ENCODE measurements around the gene PARN. TPM values are rescaled to one million over a fixed set of nuclear protein-coding genes. Genes with fewer than 3 reads are reported as not detected.

The PARN gene
- total RNA-seq, 1 experiment from 2014 or later, result 37.7 TPM

DNA sequence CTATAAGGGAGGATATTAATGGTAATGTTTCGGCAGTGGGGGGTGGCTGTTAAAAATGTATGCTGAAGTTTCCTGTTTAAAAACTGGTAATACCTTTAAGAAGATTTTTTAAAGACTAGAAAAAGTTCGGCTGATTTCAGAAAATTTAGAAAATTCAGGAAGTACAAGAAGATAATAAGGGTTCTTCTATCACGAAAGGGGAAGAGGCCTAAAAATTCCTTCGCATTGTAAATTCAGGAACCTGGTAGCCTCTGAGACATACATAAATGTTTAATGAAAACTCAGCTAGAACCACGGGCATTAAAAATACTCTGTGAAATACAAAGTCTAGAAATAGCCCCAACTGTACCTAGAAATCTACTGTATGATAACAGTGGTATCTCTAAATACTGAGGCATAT, 181.2 kb downstream of the PARN start:
- Mint-ChIP-seq H3K27me3 (ENCODE audit: low read depth) (no peaks in the 10 kb centered on the region), H3K4me1 (peaks cover 13% of the 10 kb centered on the region), H3K4me3 (no peak overlapping the region), H3K9me3 (no peaks in the 10 kb centered on the region), H3K27ac (no peak overlapping the region), H3K36me3 (no peaks in the 10 kb centered on the region; the same call in 1 of the 2 replicates)
- ChIA-PET POLR2A (no interaction called here), CTCF (no interaction called here)
- TF ChIP-seq ZNF425 (CRISPR knock-in tag; conservative IDR thresholded peaks at IDR 0.05) (no peak), ELF4 (CRISPR knock-in tag; IDR thresholded peaks at IDR 0.05; ENCODE audit: low read depth) (no peak), NR3C1 (CRISPR knock-in tag; conservative IDR thresholded peaks at IDR 0.05; ENCODE audit: low read depth) (no peak), PRDM15 (CRISPR knock-in tag; IDR thresholded peaks at IDR 0.05) (no peak), EMX1 (CRISPR knock-in tag; IDR thresholded peaks at IDR 0.05) (no peak), GTF2I (CRISPR knock-in tag; conservative IDR thresholded peaks at IDR 0.05) (no peak), RORB (CRISPR knock-in tag; IDR thresholded peaks at IDR 0.05) (no peak), JUN (CRISPR knock-in tag; IDR thresholded peaks at IDR 0.05) (no peak), HMGXB4 (CRISPR knock-in tag; IDR thresholded peaks at IDR 0.05) (no peak), ZNF121 (CRISPR knock-in tag; IDR thresholded peaks at IDR 0.05) (no peak), FOXJ3 (CRISPR knock-in tag; IDR thresholded peaks at IDR 0.05; ENCODE audit: borderline replicate concordance) (no peak)
- TF ChIP-seq, protein P1, sequence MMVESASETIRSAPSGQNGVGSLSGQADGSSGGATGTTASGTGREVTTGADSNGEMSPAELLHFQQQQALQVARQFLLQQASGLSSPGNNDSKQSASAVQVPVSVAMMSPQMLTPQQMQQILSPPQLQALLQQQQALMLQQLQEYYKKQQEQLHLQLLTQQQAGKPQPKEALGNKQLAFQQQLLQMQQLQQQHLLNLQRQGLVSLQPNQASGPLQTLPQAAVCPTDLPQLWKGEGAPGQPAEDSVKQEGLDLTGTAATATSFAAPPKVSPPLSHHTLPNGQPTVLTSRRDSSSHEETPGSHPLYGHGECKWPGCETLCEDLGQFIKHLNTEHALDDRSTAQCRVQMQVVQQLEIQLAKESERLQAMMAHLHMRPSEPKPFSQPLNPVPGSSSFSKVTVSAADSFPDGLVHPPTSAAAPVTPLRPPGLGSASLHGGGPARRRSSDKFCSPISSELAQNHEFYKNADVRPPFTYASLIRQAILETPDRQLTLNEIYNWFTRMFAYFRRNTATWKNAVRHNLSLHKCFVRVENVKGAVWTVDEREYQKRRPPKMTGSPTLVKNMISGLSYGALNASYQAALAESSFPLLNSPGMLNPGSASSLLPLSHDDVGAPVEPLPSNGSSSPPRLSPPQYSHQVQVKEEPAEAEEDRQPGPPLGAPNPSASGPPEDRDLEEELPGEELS (CRISPR knock-in tag; IDR thresholded peaks at IDR 0.05), result no peak
- TF ChIP-seq, protein P2, sequence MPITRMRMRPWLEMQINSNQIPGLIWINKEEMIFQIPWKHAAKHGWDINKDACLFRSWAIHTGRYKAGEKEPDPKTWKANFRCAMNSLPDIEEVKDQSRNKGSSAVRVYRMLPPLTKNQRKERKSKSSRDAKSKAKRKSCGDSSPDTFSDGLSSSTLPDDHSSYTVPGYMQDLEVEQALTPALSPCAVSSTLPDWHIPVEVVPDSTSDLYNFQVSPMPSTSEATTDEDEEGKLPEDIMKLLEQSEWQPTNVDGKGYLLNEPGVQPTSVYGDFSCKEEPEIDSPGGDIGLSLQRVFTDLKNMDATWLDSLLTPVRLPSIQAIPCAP (CRISPR knock-in tag; IDR thresholded peaks at IDR 0.05), result no peak
- TF ChIP-seq, protein P3, sequence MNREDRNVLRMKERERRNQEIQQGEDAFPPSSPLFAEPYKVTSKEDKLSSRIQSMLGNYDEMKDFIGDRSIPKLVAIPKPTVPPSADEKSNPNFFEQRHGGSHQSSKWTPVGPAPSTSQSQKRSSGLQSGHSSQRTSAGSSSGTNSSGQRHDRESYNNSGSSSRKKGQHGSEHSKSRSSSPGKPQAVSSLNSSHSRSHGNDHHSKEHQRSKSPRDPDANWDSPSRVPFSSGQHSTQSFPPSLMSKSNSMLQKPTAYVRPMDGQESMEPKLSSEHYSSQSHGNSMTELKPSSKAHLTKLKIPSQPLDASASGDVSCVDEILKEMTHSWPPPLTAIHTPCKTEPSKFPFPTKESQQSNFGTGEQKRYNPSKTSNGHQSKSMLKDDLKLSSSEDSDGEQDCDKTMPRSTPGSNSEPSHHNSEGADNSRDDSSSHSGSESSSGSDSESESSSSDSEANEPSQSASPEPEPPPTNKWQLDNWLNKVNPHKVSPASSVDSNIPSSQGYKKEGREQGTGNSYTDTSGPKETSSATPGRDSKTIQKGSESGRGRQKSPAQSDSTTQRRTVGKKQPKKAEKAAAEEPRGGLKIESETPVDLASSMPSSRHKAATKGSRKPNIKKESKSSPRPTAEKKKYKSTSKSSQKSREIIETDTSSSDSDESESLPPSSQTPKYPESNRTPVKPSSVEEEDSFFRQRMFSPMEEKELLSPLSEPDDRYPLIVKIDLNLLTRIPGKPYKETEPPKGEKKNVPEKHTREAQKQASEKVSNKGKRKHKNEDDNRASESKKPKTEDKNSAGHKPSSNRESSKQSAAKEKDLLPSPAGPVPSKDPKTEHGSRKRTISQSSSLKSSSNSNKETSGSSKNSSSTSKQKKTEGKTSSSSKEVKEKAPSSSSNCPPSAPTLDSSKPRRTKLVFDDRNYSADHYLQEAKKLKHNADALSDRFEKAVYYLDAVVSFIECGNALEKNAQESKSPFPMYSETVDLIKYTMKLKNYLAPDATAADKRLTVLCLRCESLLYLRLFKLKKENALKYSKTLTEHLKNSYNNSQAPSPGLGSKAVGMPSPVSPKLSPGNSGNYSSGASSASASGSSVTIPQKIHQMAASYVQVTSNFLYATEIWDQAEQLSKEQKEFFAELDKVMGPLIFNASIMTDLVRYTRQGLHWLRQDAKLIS (CRISPR knock-in tag; IDR thresholded peaks at IDR 0.05; ENCODE audit: borderline replicate concordance), result no peak
- DNase-seq (ENCODE audit: low spot score) (no peak), ATAC-seq (no peak)

Data from WTC11 (cell line).